B cell (primary cell): Measurements from ENCODE around the gene DPH1. TPM values are rescaled to one million over a fixed set of nuclear protein-coding genes. Genes with fewer than 3 reads are reported as not detected.

Experiments
- ATAC-seq: fragments of 200-7000 bp; cut with Tn5 transposase; one replicate; pipeline ENCODE4 v1.10.0; 2021; ENCODE audit warnings: low read depth, mild to moderate bottlenecking, moderate number of reproducible peaks, moderate library complexity
- CTCF ChIA-PET: fragments of 350-600 bp; sonication (Branson Sonifier 250); formaldehyde crosslinking; loops from one replicate; lab custom pipeline; 2021; ENCODE audit warnings: antibody characterized with exemption, inconsistent platforms; lab: Charles Lee
- POLR2A ChIA-PET: fragments of 350-600 bp; sonication (Branson Sonifier 250); formaldehyde crosslinking; loops from one replicate; lab custom pipeline; 2021; ENCODE audit warnings: antibody characterized with exemption; lab: Charles Lee
- DNase-seq: peaks from one replicate; pipeline ENCODE4 v3.0.0; 2013
- H2AFZ ChIP-seq: 2 replicates; pipeline ENCODE4 v1.6.1; 2012; ENCODE audit warnings: mild to moderate bottlenecking, low read depth, low read length; ENCODE audit not compliant: insufficient read depth, poor library complexity, severe bottlenecking
- H3K27ac ChIP-seq, 2 donors: 1 replicate in 1 of 2; 2 replicates in 1 of 2; pipeline ENCODE4 v1.5.1; 2012 to 2013; ENCODE audit warnings: low read length in 2 of 2, mild to moderate bottlenecking in 2 of 2, moderate library complexity in 1 of 2
- H3K27me3 ChIP-seq, 4 experiments: fragments of 200-600 bp in 1 of 4; sonication (generic) in 1 of 4; replicated peaks in 1 of 4; 1 replicate in 2 of 4; 2 replicates in 2 of 4; pipeline versions ENCODE4 v1.6.1 to v1.7.0; 2013 to 2016; ENCODE audit warnings: low read length in 3 of 4, mild to moderate bottlenecking in 2 of 4, mixed read lengths in 1 of 4, moderate library complexity in 1 of 4; ENCODE audit not compliant: insufficient read depth in 4 of 4, control insufficient read depth in 3 of 4; ENCODE audit errors: control extremely low read depth in 1 of 4
- H3K36me3 ChIP-seq, 2 experiments: replicated peaks in 1 of 2; 1 replicate in 1 of 2; 2 replicates in 1 of 2; pipeline versions ENCODE4 v1.6.1 to v1.7.1; 2013; ENCODE audit warnings: low read length in 1 of 2; ENCODE audit not compliant: insufficient read depth in 2 of 2, control insufficient read depth in 1 of 2; ENCODE audit errors: control extremely low read depth in 1 of 2, extremely low read depth in 1 of 2
- H3K4me1 ChIP-seq, 2 donors: fragments of 200-600 bp in 1 of 2; sonication (generic) in 1 of 2; 1 replicate in 1 of 2; 2 replicates in 1 of 2; pipeline versions ENCODE4 v1.5.1 to v1.6.1; 2013 to 2017; ENCODE audit warnings: low read length in 2 of 2; ENCODE audit not compliant: control insufficient read depth in 2 of 2, insufficient read depth in 2 of 2
- H3K4me2 ChIP-seq: replicated peaks from 2 replicates; pipeline ENCODE3; 2012; ENCODE audit warnings: mild to moderate bottlenecking, low read depth, low read length; ENCODE audit not compliant: poor library complexity, severe bottlenecking
- H3K4me3 ChIP-seq, 5 experiments: fragments of 200-600 bp in 1 of 5; sonication (generic) in 1 of 5; 1 replicate in 3 of 5; 2 replicates in 2 of 5; pipeline versions ENCODE4 v1.5.1 to v1.7.0; 2011 to 2016; ENCODE audit warnings: low read length in 4 of 5, mild to moderate bottlenecking in 4 of 5, low read depth in 2 of 5, control low read depth in 1 of 5, moderate library complexity in 1 of 5; ENCODE audit not compliant: insufficient read depth in 1 of 5; ENCODE audit errors: control extremely low read depth in 1 of 5, extremely low read depth in 1 of 5
- H3K79me2 ChIP-seq: fragments of 200-600 bp; sonication (generic); one replicate; pipeline ENCODE4 v1.6.0; 2016; ENCODE audit warnings: low read length; ENCODE audit not compliant: control insufficient read depth, insufficient read depth
- H3K9ac ChIP-seq: fragments of 200-600 bp; sonication (generic); 2 replicates; pipeline ENCODE4 v1.6.1; 2017; ENCODE audit warnings: mild to moderate bottlenecking, low read length, moderate library complexity
- H3K9me3 ChIP-seq, 3 donors: one replicate each; pipeline versions ENCODE4 v1.6.1 to v1.7.1; 2013; ENCODE audit warnings: low read length in 2 of 3; ENCODE audit not compliant: control insufficient read depth in 2 of 3, insufficient read depth in 1 of 3; ENCODE audit errors: control extremely low read depth in 1 of 3
- H4K20me1 ChIP-seq: 2 replicates; pipeline ENCODE4 v1.6.0; 2012; ENCODE audit warnings: mild to moderate bottlenecking, low read length; ENCODE audit not compliant: insufficient read depth, control insufficient read depth, poor library complexity, severe bottlenecking
- H3K27ac Mint-ChIP-seq: one replicate; pipeline ENCODE4 v1.8.0; 2021; ENCODE audit warnings: mixed read lengths
- H3K27me3 Mint-ChIP-seq: one replicate; pipeline ENCODE4 v1.8.0; 2021; ENCODE audit warnings: mixed read lengths
- H3K4me1 Mint-ChIP-seq: one replicate; pipeline ENCODE4 v1.8.0; 2021; ENCODE audit warnings: mixed read lengths
- H3K4me3 Mint-ChIP-seq: one replicate; pipeline ENCODE4 v1.8.0; 2021; ENCODE audit warnings: mixed read lengths
- H3K9me3 Mint-ChIP-seq: one replicate; pipeline ENCODE4 v1.8.0; 2022; ENCODE audit warnings: mixed read lengths; ENCODE audit not compliant: insufficient read depth
- EZH2 ChIP-seq: IDR thresholded peaks from 2 replicates; pipeline ENCODE4 v1.6.1; 2012; ENCODE audit warnings: borderline replicate concordance, low read depth, mild to moderate bottlenecking, moderate library complexity, low read length; ENCODE audit not compliant: insufficient read depth, poor library complexity, severe bottlenecking
- WGBS: methylation state at CpG from one replicate; pipeline ENCODE4 v1.1.5; 2013; ENCODE audit warnings: missing lambda C conversion rate; ENCODE audit not compliant: insufficient coverage; 5-methylcytosine and 5-hydroxymethylcytosine counted together
- intact Hi-C: fragments of 100-400 bp; cut with micrococcal nuclease; formaldehyde crosslinking; loops from one replicate; pipeline ENCODE4 v1.10.0; 2022
- polyA plus RNA-seq: library from polyadenylated mRNA; depleted of rRNA; stranded (reverse); fragments of >200 nt; gene quantifications from 2 replicates; pipeline ENCODE4 v1.2.3, GENCODE V29; 2012
- total RNA-seq, 2 donors: library from RNA; stranded (reverse); fragments of 120-200 nt in 1 of 2; gene quantifications; 1 replicate in 1 of 2; 2 replicates in 1 of 2; pipeline versions ENCODE4 v1.2.3 to v1.2.4, GENCODE V29; 2013 to 2022
- TF ChIP-seq, protein P1 (sequence below): fragments of 200-600 bp; IDR thresholded peaks from one replicate; pipeline ENCODE4 v1.8.0; 2022; ENCODE audit warnings: antibody characterized with exemption, mild to moderate bottlenecking

The DPH1 gene
- total and polyA plus RNA-seq, 2 donors (not counting 1 experiment from before 2014, with no cell fraction given), result 83.6 to 105 TPM

DNA sequence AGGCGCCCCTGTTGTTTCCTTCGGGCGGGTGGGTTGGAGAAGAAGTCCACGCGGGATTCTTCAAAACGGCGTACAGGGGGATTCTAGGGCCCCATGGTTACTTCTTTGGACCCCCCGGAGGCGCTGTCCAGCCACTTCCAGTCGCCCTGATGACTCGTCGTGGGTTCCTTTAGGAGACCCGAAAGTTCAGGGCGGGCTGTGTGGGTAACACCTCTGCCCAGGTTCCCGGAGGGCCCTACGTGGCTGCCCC lies 24.2 kb downstream of the DPH1 start:
- Histone ChIP-seq H3K9ac (peak overlapping the region; percentile 59), H3K9me3 (peaks cover 0 to 19% (median 0%) of the 10 kb centered on the region in 3 donors), H3K36me3 (no peaks in the 10 kb centered on the region), H4K20me1 (peaks cover 43% of the 10 kb centered on the region), H2AFZ (no peak overlapping the region), H3K4me1 (peaks cover 54 to 74% of the 10 kb centered on the region in 2 donors), H3K27me3 (peaks cover 0 to 63% (median 15%) of the 10 kb centered on the region in 4 experiments), H3K4me2 (peak overlapping the region; percentile 95), H3K79me2 (no peaks in the 10 kb centered on the region), H3K4me3 (peak overlapping the region in 3 of 5 experiments; percentile 43 to 50 (median 44)), H3K27ac (no peak overlapping the region)
- WGBS, result 9% methylated on average over 16 of the region's 16 CpGs
- ChIA-PET POLR2A (interaction anchor here (0.6 kb wide), 1 partner anchor 622 kb away, joined by 11 read pairs; no protein-coding TSS in a partner anchor), CTCF (interaction anchor here (0.5 to 8.1 kb wide), 38 partner anchors 10 to 558 kb away, joined by 3 to 330 read pairs (median 4); partner anchors contain the start of gene RTN4RL1)
- ATAC-seq, result no peak
- peaks cover 34% of the 10 kb centered on the region for H3K4me1 Mint-ChIP-seq
- H3K9me3 Mint-ChIP-seq, result no peaks in the 10 kb centered on the region
- H3K27me3 Mint-ChIP-seq, result peaks cover 7% of the 10 kb centered on the region
- H3K27ac Mint-ChIP-seq, result no peak overlapping the region
- TF ChIP-seq, protein P1, sequence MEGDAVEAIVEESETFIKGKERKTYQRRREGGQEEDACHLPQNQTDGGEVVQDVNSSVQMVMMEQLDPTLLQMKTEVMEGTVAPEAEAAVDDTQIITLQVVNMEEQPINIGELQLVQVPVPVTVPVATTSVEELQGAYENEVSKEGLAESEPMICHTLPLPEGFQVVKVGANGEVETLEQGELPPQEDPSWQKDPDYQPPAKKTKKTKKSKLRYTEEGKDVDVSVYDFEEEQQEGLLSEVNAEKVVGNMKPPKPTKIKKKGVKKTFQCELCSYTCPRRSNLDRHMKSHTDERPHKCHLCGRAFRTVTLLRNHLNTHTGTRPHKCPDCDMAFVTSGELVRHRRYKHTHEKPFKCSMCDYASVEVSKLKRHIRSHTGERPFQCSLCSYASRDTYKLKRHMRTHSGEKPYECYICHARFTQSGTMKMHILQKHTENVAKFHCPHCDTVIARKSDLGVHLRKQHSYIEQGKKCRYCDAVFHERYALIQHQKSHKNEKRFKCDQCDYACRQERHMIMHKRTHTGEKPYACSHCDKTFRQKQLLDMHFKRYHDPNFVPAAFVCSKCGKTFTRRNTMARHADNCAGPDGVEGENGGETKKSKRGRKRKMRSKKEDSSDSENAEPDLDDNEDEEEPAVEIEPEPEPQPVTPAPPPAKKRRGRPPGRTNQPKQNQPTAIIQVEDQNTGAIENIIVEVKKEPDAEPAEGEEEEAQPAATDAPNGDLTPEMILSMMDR, result no peak
- no peak for TF ChIP-seq EZH2
- intact Hi-C loops, result loop anchor here (1.0 to 10.0 kb wide), 6 partner anchors 116 to 299 kb away; partner anchors contain the start of genes SGSM2 and TSR1
- peak overlapping the region; percentile 80 for H3K4me3 Mint-ChIP-seq
- no peak for DNase-seq
